GM19351 (cell line): Measurements from ENCODE around the gene PSMD13.

ENCODE experiments used
- ATAC-seq: cut with Tn5 transposase; IDR thresholded peaks from one replicate; pipeline ENCODE4 v1.9.1; 2021; ENCODE audit warnings: mild to moderate bottlenecking, moderate library complexity; ENCODE audit not compliant: unreplicated experiment

Gene PSMD13

GRCh38 chr11:270451-271318 is 33.9 kb downstream of the PSMD13 start:
- ATAC-seq, result no peak

GRCh38 chr11:271319-271715 is 34.5 kb downstream of the PSMD13 start:
- ATAC-seq, result no peak

GRCh38 chr11:272195-272930 is 35.6 kb downstream of the PSMD13 start:
- no peak for ATAC-seq

- no peak for ATAC-seq
Measured at GRCh38 chr11:272931-273198, 36.1 kb downstream of the PSMD13 start.

- no peak for ATAC-seq
Measured at GRCh38 chr11:276219-276618, 39.4 kb downstream of the PSMD13 start.

- ATAC-seq, result no peak
Measured at GRCh38 chr11:278001-278951, 41.5 kb downstream of the PSMD13 start, which contains the start of gene NLRP6. Gene NLRP6, plus strand, starts transcription at chr11:278407. Its CDS starts 163 bp downstream, at chr11:278570.

GRCh38 chr11:279040-279965 is 42.5 kb downstream of the PSMD13 start:
- no peak for ATAC-seq

GRCh38 chr11:279966-280705 is 43.4 kb downstream of the PSMD13 start:
- no peak for ATAC-seq

GRCh38 chr11:280706-281485 is 44.1 kb downstream of the PSMD13 start:
- no peak for ATAC-seq

- ATAC-seq, result no peak
Measured at GRCh38 chr11:281486-282161, 44.8 kb downstream of the PSMD13 start.

- no peak for ATAC-seq
Measured at GRCh38 chr11:282171-282570, 45.4 kb downstream of the PSMD13 start.

GRCh38 chr11:282630-283360 is 46.0 kb downstream of the PSMD13 start:
- no peak for ATAC-seq

GRCh38 chr11:283405-284104 is 46.8 kb downstream of the PSMD13 start:
- no peak for ATAC-seq

GRCh38 chr11:284105-285020 is 47.6 kb downstream of the PSMD13 start:
- ATAC-seq, result no peak

- no peak for ATAC-seq
Measured at GRCh38 chr11:285021-285893, 48.5 kb downstream of the PSMD13 start.
